ENCODE results near the gene AKT1. TPM values are rescaled to one million over a fixed set of nuclear protein-coding genes. Genes with fewer than 3 reads are reported as not detected.

The AKT1 gene
- total and polyA plus RNA-seq, 2 experiments from 2014 or later = 16.9 to 164 TPM

- Histone ChIP-seq H3K9me3 (ENCODE audit: low read depth) (no peaks in the 10 kb centered on the region), H4K20me1 (ENCODE audit: insufficient read depth) (no peaks in the 10 kb centered on the region), H3K79me2 (ENCODE audit: insufficient read depth) (no peaks in the 10 kb centered on the region), H3K27ac (no peak overlapping the region), H3K36me3 (ENCODE audit: low read depth) (no peaks in the 10 kb centered on the region), H3K27me3 (replicated peaks; ENCODE audit: insufficient read depth) (no peaks in the 10 kb centered on the region), H3K4me2 (ENCODE audit: unreplicated experiment) (no peak overlapping the region), H3K4me3 (no peak overlapping the region), H3K4me1 (ENCODE audit: insufficient read depth) (peaks cover 8% of the 10 kb centered on the region; the same call in 1 of the 2 replicates), H3K9me2 (ENCODE audit: insufficient read depth) (no peaks in the 10 kb centered on the region), H2AFZ (no peak overlapping the region), H3K9ac (no peak overlapping the region), H3F3A (ENCODE audit: insufficient read depth) (no peaks in the 10 kb centered on the region)
- no peak for DNase-seq
- TF ChIP-seq EZH2 (IDR thresholded peaks at IDR 0.05; ENCODE audit: insufficient read depth, poor library complexity, severe bottlenecking) (no peak), EZH2phosphoT487 (IDR thresholded peaks at IDR 0.05; ENCODE audit: insufficient read depth, low read depth) (no peak)
- 84 to 85% methylated on average over 17 of the region's 17 CpGs for WGBS, 2 experiments (ENCODE audit: low coverage in 1 of 2, low lambda C conversion rate in 2 of 2, missing lambda C conversion rate in 2 of 2)
- in situ Hi-C loops (cut with MboI) = no loop called here
These were observed 66.9 kb downstream of the AKT1 start for GRCh38 chr14:104728631-104729030.

- Histone ChIP-seq H3K4me1 (ENCODE audit: insufficient read depth) (peaks cover 8% of the 10 kb centered on the region; the same call in 1 of the 2 replicates), H3K36me3 (ENCODE audit: low read depth) (no peaks in the 10 kb centered on the region), H3K4me3 (no peak overlapping the region), H3K27ac (no peak overlapping the region), H3K9me2 (ENCODE audit: insufficient read depth) (no peaks in the 10 kb centered on the region), H3K9ac (no peak overlapping the region), H3K4me2 (ENCODE audit: unreplicated experiment) (no peak overlapping the region), H3K27me3 (replicated peaks; ENCODE audit: insufficient read depth) (no peaks in the 10 kb centered on the region), H3F3A (ENCODE audit: insufficient read depth) (no peaks in the 10 kb centered on the region), H3K79me2 (ENCODE audit: insufficient read depth) (no peaks in the 10 kb centered on the region), H2AFZ (no peak overlapping the region), H3K9me3 (ENCODE audit: low read depth) (no peaks in the 10 kb centered on the region), H4K20me1 (ENCODE audit: insufficient read depth) (no peaks in the 10 kb centered on the region)
- in situ Hi-C loops (cut with MboI) = no loop called here
- WGBS, 2 experiments (ENCODE audit: low coverage in 1 of 2, low lambda C conversion rate in 2 of 2, missing lambda C conversion rate in 2 of 2) = 71 to 74% methylated on average over 21 of the region's 21 CpGs
- no peak for TF ChIP-seq EZH2 (IDR thresholded peaks at IDR 0.05; ENCODE audit: insufficient read depth, poor library complexity, severe bottlenecking)
- TF ChIP-seq EZH2phosphoT487 (IDR thresholded peaks at IDR 0.05; ENCODE audit: insufficient read depth, low read depth) = no peak
- DNase-seq = no peak
These were observed 68.7 kb downstream of the AKT1 start for GRCh38 chr14:104726600-104727451.

DNA sequence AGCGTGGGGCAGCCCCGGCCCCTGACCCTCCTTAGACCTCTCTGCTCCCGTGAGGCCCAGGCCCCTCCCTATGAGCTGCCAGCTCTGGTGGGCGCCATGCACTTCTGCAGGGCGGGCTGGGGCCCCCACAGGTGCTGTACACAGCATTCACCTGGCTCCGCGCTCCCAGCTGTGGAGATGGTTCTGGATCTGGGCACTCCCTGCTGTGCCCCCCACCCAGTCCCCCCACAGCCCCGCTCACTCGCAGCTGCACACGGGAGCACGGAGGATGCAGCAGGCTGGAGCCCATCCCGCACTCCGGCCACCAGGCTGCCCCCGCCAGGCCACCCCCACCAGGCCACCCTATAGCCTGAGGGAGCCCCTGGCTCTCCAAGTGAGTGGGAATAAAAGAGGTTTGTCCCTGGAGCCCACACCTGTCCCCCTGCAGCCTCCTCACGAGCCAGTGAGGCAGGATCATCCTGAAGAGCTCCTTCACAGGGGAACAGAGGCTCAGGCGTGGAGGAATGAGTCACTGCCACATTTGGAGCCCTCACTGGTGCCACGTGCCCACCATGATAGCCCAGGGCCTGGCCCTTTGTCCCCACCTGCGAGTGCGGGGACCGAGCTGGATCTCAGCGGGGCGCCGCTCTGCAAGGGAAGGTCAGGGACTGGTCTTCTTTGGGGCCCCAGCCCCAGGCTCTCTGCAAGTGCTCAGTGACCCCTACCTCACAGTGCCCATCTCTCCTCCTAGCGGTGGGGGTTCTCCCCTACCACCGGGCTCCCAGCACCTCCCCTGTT is 69.6 kb downstream of the AKT1 start:
- no peaks in the 10 kb centered on the region for H3F3A ChIP-seq (ENCODE audit: insufficient read depth)
- H3K4me3 ChIP-seq = no peak overlapping the region
- H3K79me2 ChIP-seq (ENCODE audit: insufficient read depth) = no peaks in the 10 kb centered on the region
- no peaks in the 10 kb centered on the region for H3K27me3 ChIP-seq (replicated peaks; ENCODE audit: insufficient read depth)
- H4K20me1 ChIP-seq (ENCODE audit: insufficient read depth) = no peaks in the 10 kb centered on the region
- TF ChIP-seq EZH2 (IDR thresholded peaks at IDR 0.05; ENCODE audit: insufficient read depth, poor library complexity, severe bottlenecking) (no peak), EZH2phosphoT487 (IDR thresholded peaks at IDR 0.05; ENCODE audit: insufficient read depth, low read depth) (no peak)
- no peak overlapping the region for H2AFZ ChIP-seq
- in situ Hi-C loops (cut with MboI) = no loop called here
- H3K9ac ChIP-seq = no peak overlapping the region
- WGBS, 2 experiments (ENCODE audit: low coverage in 1 of 2, low lambda C conversion rate in 2 of 2, missing lambda C conversion rate in 2 of 2) = 56 to 71% methylated on average over 17 to 25 of the region's 25 CpGs
- no peaks in the 10 kb centered on the region for H3K9me2 ChIP-seq (ENCODE audit: insufficient read depth)
- peak; percentile 36 for DNase-seq
- H3K9me3 ChIP-seq (ENCODE audit: low read depth) = no peaks in the 10 kb centered on the region
- peaks cover 8% of the 10 kb centered on the region; the same call in 1 of the 2 replicates for H3K4me1 ChIP-seq (ENCODE audit: insufficient read depth)
- no peak overlapping the region for H3K27ac ChIP-seq
- no peaks in the 10 kb centered on the region for H3K36me3 ChIP-seq (ENCODE audit: low read depth)
- no peak overlapping the region for H3K4me2 ChIP-seq (ENCODE audit: unreplicated experiment)

DNA sequence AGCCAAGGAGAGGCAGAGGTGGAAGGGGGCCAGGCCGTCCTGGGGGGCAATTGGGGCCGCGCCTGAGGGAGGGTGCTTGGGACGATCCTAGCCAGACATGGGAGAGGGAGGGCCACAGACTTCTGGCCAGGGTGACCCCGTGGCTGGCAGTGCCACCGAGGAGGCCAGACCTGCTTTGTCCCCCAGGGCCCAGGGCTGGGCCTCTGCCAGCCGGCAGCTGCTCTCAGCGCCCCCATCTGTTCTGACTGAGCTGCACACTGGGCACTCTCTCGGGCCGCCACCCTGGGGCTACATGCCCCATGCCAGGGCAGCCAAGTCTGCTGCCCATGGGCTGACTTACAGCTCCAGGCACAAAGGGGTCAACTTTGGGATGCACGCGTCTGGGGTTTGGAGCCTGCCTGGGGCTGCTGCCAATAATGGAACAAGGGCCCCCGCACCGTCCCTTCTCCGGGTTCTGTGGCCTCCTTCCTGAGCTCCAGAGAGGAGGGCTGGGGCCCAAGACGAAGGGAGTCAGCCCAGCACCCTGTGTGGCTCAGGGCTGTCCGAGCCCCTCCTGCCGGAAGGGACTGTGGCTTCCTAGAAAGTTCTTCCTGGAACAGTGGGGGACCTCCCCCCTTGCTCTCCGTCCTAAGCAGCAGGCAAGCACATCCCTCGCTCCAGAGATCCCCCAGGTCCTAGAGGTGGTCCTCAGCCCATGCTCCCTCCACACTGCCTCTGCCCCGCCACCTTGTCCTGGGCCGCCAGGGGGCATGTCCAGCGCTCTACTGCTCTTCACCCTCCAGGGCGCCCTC is 70.4 kb downstream of the AKT1 start:
- peaks cover 8% of the 10 kb centered on the region; the same call in 1 of the 2 replicates for H3K4me1 ChIP-seq (ENCODE audit: insufficient read depth)
- H3K79me2 ChIP-seq (ENCODE audit: insufficient read depth) = no peaks in the 10 kb centered on the region
- no peaks in the 10 kb centered on the region for H3K9me2 ChIP-seq (ENCODE audit: insufficient read depth)
- peak overlapping the region; percentile 55 for H3K4me2 ChIP-seq (ENCODE audit: unreplicated experiment)
- H3K27me3 ChIP-seq (replicated peaks; ENCODE audit: insufficient read depth) = no peaks in the 10 kb centered on the region
- H2AFZ ChIP-seq = no peak overlapping the region
- H3F3A ChIP-seq (ENCODE audit: insufficient read depth) = no peaks in the 10 kb centered on the region
- no peaks in the 10 kb centered on the region for H3K36me3 ChIP-seq (ENCODE audit: low read depth)
- in situ Hi-C loops (cut with MboI) = no loop called here
- no peak overlapping the region for H3K27ac ChIP-seq
- no peaks in the 10 kb centered on the region for H3K9me3 ChIP-seq (ENCODE audit: low read depth)
- DNase-seq = peak; percentile 63
- H3K4me3 ChIP-seq = peak overlapping the region; percentile 69
- TF ChIP-seq EZH2 (IDR thresholded peaks at IDR 0.05; ENCODE audit: insufficient read depth, poor library complexity, severe bottlenecking) (no peak), EZH2phosphoT487 (IDR thresholded peaks at IDR 0.05; ENCODE audit: insufficient read depth, low read depth) (no peak)
- no peaks in the 10 kb centered on the region for H4K20me1 ChIP-seq (ENCODE audit: insufficient read depth)
- 9 to 10% methylated on average over 21 to 24 of the region's 24 CpGs for WGBS, 2 experiments (ENCODE audit: low coverage in 1 of 2, low lambda C conversion rate in 2 of 2, missing lambda C conversion rate in 2 of 2)
- no peak overlapping the region for H3K9ac ChIP-seq
